Measurements from ENCODE around the gene TIGD3.

TIGD3 gene

DNA sequence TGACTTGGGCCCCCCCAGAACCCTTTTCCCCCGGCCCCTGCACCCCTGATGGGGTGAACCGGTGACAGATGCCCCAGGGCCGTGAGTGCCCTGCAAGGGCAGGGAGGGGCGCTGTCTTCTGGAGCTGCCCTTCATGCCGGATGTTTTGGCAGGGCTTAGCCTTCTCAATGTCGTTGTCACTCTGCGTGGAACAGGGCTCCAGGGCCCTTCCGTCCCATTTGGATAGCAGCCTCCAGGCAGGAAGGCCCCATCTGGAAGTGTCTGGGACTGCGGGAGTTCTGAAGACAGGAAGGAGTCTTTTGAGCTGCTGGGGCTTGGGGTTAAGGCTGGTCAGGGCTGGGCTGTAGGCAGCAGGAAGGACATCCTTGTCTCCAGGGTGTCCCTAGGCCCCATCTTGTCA is 36.4 kb downstream of the TIGD3 start:
- DNase-seq (ENCODE audit: low read depth), result no peak
- no peak overlapping the region for H3K4me3 ChIP-seq (ENCODE audit: low read depth, low read length)
- TF ChIP-seq, protein P1, sequence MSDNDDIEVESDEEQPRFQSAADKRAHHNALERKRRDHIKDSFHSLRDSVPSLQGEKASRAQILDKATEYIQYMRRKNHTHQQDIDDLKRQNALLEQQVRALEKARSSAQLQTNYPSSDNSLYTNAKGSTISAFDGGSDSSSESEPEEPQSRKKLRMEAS (IDR thresholded peaks at IDR 0.05; ENCODE audit: low read depth, low read length), result no peak
- TF ChIP-seq, protein P2, sequence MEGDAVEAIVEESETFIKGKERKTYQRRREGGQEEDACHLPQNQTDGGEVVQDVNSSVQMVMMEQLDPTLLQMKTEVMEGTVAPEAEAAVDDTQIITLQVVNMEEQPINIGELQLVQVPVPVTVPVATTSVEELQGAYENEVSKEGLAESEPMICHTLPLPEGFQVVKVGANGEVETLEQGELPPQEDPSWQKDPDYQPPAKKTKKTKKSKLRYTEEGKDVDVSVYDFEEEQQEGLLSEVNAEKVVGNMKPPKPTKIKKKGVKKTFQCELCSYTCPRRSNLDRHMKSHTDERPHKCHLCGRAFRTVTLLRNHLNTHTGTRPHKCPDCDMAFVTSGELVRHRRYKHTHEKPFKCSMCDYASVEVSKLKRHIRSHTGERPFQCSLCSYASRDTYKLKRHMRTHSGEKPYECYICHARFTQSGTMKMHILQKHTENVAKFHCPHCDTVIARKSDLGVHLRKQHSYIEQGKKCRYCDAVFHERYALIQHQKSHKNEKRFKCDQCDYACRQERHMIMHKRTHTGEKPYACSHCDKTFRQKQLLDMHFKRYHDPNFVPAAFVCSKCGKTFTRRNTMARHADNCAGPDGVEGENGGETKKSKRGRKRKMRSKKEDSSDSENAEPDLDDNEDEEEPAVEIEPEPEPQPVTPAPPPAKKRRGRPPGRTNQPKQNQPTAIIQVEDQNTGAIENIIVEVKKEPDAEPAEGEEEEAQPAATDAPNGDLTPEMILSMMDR (IDR thresholded peaks at IDR 0.05; ENCODE audit: low read depth, low read length), result no peak
- TF ChIP-seq MYC (IDR thresholded peaks at IDR 0.05; ENCODE audit: low read depth, low read length), result no peak
- TF ChIP-seq POLR2A (IDR thresholded peaks at IDR 0.05; ENCODE audit: extremely low read depth, insufficient read length), result no peak

DNA sequence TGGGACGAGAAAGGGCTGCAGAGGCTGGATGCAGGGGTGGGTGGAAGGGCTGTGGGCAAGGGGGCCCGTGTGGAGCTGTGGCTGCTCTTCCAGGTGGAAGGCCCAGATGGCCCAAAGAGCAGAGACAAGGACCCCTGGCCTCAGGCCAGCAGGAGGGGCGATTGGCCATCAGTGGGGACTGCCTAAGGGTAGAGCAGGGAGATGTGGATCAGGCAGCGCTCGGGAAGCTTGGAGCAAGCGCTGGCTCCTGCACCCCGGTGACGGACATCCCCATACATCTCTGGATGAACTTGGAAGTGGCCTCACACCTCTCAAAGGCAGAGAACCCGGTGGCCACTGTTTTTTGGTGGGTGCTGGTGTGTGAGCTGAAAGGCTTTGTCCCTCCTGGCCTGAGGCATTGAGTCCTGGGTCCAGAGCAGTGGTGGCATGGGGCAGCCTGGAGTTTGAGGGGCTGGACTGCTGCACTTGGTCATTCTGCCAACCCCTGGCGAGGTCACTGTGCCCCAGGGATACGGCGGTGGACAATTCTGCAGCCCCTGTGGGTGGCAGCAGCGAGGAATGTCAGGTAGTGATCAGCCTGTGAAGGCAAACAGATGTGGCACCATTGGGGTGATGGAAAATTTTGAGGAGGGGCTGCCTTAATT is 37.8 kb downstream of the TIGD3 start:
- no peak overlapping the region for H3K4me3 ChIP-seq (ENCODE audit: low read depth, low read length)
- no peak for DNase-seq (ENCODE audit: low read depth)
- TF ChIP-seq, protein P2 (IDR thresholded peaks at IDR 0.05; ENCODE audit: low read depth, low read length), result no peak
- TF ChIP-seq MYC (IDR thresholded peaks at IDR 0.05; ENCODE audit: low read depth, low read length) (no peak), POLR2A (IDR thresholded peaks at IDR 0.05; ENCODE audit: extremely low read depth, insufficient read length) (no peak)
- TF ChIP-seq, protein P1 (IDR thresholded peaks at IDR 0.05; ENCODE audit: low read depth, low read length), result no peak

DNA sequence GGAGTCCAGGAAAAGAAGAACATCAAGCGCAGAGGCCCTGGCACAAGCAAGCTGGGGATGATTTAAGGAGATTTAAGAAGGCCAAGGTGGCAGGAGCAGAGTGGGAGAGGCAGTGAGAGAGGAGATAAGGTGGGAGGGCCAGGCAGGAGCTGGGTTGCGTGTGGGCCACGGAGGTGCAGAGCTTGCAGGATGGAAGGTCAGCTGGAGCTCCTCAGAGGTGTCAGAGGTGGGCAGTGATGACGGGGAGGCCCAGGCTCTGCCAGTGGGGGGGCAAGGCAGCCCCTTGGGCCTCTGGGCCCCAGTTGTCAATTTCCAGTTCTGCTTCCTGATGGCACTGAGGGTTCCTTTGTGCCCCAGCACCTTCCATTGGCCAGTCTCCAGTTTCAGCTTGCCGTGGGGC is 38.3 kb downstream of the TIGD3 start:
- DNase-seq (ENCODE audit: low read depth), result no peak
- no peak overlapping the region for H3K4me3 ChIP-seq (ENCODE audit: low read depth, low read length)
- TF ChIP-seq, protein P2 (IDR thresholded peaks at IDR 0.05; ENCODE audit: low read depth, low read length), result no peak
- TF ChIP-seq MYC (IDR thresholded peaks at IDR 0.05; ENCODE audit: low read depth, low read length), result no peak
- TF ChIP-seq, protein P1 (IDR thresholded peaks at IDR 0.05; ENCODE audit: low read depth, low read length), result no peak
- TF ChIP-seq POLR2A (IDR thresholded peaks at IDR 0.05; ENCODE audit: extremely low read depth, insufficient read length), result no peak

DNA sequence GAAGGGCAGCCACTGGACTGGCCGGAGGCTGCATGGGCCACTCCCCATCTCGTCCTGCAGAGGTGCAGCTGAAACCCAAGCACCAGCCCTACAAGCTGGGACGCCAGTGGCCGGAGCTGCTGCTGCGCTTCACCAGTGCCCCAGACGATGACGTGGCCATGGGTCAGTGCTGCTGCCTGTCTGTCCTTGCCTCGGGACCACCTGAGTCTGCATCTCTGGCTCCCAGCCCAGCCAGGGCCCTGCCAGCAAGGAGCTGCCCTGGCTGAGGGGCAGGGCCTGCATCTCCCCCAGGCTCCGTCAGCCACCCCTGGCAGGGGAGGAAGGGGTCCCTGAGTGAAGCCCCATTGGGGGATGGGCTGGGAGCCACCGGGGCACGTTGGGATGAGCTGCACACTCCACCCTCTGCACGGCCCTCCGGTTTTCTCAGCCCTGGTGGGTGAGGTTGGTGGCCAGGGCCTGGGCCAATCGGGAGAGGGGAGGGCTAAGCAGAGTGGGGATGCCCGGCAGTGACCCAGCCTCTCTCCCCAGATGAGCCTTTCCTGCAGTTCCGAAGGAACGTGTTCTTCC is 39.0 kb downstream of the TIGD3 start:
- no peak for DNase-seq (ENCODE audit: low read depth)
- TF ChIP-seq, protein P2 (IDR thresholded peaks at IDR 0.05; ENCODE audit: low read depth, low read length), result no peak
- TF ChIP-seq POLR2A (IDR thresholded peaks at IDR 0.05; ENCODE audit: extremely low read depth, insufficient read length) (no peak), MYC (IDR thresholded peaks at IDR 0.05; ENCODE audit: low read depth, low read length) (no peak)
- TF ChIP-seq, protein P1 (IDR thresholded peaks at IDR 0.05; ENCODE audit: low read depth, low read length), result no peak
- H3K4me3 ChIP-seq (ENCODE audit: low read depth, low read length), result no peak overlapping the region

DNA sequence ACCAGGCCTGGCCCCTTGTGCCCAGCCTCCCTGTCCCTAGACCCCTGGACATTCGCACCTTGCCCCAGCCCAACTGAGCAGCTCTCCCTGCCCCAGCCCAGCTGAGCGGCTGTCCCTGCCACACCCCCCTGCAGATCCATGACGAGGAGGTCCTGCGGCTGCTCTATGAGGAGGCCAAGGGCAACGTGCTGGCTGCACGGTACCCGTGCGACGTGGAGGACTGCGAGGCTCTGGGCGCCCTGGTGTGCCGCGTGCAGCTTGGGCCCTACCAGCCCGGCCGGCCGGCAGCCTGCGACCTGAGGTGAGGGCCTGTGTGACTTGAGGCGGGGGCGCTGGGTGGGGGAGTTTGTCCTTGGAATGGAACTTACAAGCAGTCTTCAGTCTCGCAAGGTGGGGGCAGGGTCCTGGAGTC is 39.6 kb downstream of the TIGD3 start:
- no peak overlapping the region for H3K4me3 ChIP-seq (ENCODE audit: low read depth, low read length)
- DNase-seq (ENCODE audit: low read depth), result no peak
- TF ChIP-seq MYC (IDR thresholded peaks at IDR 0.05; ENCODE audit: low read depth, low read length), result no peak

DNA sequence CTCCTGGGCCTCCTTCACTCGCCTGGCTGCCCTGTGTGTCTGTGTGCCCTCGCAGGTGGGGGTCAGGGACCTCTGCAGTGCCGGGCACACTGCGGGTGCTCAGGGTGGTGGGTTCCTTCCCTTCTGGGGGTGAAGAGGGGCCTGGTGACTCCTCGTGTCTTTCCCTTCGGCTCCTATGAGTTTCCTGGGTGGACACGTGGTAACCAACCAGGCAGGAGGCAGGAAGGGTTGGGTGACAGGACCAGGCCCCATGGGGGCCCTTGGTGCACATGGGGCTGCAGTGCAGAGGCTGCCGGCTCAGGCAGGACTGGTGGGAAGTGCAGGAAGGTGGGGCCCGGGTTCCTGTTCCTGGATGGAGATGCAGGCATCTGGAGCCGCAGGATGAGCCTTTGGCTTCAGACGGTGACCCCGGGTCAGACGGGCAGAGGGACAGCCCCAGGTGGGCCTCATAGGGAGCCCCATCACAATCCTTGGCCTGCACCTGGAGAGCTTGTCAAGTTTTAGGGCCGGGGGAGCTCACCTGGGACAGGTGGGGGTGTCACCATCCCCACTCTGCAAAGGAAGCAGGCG is 41.5 kb downstream of the TIGD3 start:
- H3K4me3 ChIP-seq (ENCODE audit: low read depth, low read length), result no peak overlapping the region
- DNase-seq (ENCODE audit: low read depth), result no peak
- TF ChIP-seq, protein P2 (IDR thresholded peaks at IDR 0.05; ENCODE audit: low read depth, low read length), result no peak
- no peak for TF ChIP-seq POLR2A (IDR thresholded peaks at IDR 0.05; ENCODE audit: extremely low read depth, insufficient read length)
- no peak for TF ChIP-seq MYC (IDR thresholded peaks at IDR 0.05; ENCODE audit: low read depth, low read length)
- TF ChIP-seq, protein P1 (IDR thresholded peaks at IDR 0.05; ENCODE audit: low read depth, low read length), result no peak
